Nephron (organoid): ENCODE results near the gene ALKBH6.

Experiments
- H3K27ac Mint-ChIP-seq, 3 experiments: 2 replicates each; pipeline ENCODE4 v1.8.0; 2020; ENCODE audit warnings: mixed read lengths in 3 of 3, mild to moderate bottlenecking in 2 of 3, moderate library complexity in 1 of 3
- H3K27me3 Mint-ChIP-seq: 2 replicates; pipeline ENCODE4 v1.8.0; 2021; ENCODE audit warnings: low read depth, mild to moderate bottlenecking, moderate library complexity, mixed read lengths
- H3K36me3 Mint-ChIP-seq: 2 replicates; pipeline ENCODE4 v1.8.0; 2020; ENCODE audit warnings: low read depth, mixed read lengths
- H3K4me1 Mint-ChIP-seq: 2 replicates; pipeline ENCODE4 v1.8.0; 2020; ENCODE audit warnings: mixed read lengths
- H3K4me3 Mint-ChIP-seq, 3 experiments: 2 replicates each; pipeline ENCODE4 v1.8.0; 2020; ENCODE audit warnings: mild to moderate bottlenecking in 3 of 3, mixed read lengths in 3 of 3, moderate library complexity in 2 of 3
- H3K9me3 Mint-ChIP-seq: 2 replicates; pipeline ENCODE4 v1.8.0; 2020; ENCODE audit warnings: mixed read lengths
- TF ChIP-seq, protein P1 (sequence below), 3 experiments: fragments of 200-600 bp; sonication (generic); IDR thresholded peaks; one replicate each; pipeline ENCODE4 v1.5.0; 2021; ENCODE audit warnings: antibody characterized with exemption in 3 of 3; ENCODE audit not compliant: unreplicated experiment in 3 of 3

ALKBH6 gene

DNA sequence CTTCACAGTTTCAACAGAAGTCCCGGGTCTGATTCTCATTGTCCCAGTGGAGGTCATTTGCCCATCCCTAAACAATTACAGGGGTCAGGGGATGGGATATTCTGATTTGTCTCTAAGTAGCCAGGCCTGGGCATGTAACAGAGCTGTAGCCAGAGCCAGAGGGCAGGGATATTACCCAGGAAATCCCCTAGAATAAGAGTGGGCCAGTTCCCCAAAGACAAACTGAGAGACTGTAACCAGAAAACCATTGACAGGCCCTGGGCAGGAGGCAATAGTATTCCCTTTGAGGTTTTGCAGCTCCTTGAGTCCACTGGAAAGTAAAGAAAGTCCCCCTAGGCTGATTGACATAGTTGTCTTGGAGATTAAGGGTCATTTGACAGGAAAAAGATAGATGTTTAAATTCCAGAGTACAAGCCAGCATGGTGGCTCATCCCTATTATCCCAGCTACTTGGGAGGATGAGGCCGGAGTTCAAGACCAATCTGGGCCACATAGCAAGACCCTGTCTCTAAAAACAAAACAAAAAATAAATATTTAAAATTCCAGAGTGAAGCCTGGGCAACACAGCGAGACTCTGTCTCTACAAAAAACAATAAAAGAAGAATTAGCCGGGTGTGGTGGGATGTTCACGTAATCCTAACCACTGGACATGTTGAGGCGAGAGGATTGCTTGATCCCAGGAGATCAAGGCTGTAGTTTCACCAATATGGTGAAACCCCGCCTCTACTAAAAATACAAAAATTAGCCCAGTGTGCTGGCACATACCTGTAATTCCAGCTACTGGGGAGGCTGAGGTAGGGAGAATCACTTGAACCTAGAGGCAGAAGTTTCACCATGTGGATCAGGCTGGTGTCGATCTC is 20.9 kb downstream of the ALKBH6 start:
- Mint-ChIP-seq H3K4me1 (peaks cover 21% of the 10 kb centered on the region), H3K27me3 (peaks cover 15% of the 10 kb centered on the region), H3K9me3 (no peaks in the 10 kb centered on the region), H3K4me3 (peak overlapping the region; percentile 24 to 71 (median 63)), H3K27ac (peak overlapping the region in 1 of 3 experiments; percentile 22), H3K36me3 (peaks cover 5% of the 10 kb centered on the region)
- TF ChIP-seq, protein P1, sequence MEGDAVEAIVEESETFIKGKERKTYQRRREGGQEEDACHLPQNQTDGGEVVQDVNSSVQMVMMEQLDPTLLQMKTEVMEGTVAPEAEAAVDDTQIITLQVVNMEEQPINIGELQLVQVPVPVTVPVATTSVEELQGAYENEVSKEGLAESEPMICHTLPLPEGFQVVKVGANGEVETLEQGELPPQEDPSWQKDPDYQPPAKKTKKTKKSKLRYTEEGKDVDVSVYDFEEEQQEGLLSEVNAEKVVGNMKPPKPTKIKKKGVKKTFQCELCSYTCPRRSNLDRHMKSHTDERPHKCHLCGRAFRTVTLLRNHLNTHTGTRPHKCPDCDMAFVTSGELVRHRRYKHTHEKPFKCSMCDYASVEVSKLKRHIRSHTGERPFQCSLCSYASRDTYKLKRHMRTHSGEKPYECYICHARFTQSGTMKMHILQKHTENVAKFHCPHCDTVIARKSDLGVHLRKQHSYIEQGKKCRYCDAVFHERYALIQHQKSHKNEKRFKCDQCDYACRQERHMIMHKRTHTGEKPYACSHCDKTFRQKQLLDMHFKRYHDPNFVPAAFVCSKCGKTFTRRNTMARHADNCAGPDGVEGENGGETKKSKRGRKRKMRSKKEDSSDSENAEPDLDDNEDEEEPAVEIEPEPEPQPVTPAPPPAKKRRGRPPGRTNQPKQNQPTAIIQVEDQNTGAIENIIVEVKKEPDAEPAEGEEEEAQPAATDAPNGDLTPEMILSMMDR (IDR thresholded peaks at IDR 0.05; ENCODE audit: unreplicated experiment in 3 of 3): no peak

DNA sequence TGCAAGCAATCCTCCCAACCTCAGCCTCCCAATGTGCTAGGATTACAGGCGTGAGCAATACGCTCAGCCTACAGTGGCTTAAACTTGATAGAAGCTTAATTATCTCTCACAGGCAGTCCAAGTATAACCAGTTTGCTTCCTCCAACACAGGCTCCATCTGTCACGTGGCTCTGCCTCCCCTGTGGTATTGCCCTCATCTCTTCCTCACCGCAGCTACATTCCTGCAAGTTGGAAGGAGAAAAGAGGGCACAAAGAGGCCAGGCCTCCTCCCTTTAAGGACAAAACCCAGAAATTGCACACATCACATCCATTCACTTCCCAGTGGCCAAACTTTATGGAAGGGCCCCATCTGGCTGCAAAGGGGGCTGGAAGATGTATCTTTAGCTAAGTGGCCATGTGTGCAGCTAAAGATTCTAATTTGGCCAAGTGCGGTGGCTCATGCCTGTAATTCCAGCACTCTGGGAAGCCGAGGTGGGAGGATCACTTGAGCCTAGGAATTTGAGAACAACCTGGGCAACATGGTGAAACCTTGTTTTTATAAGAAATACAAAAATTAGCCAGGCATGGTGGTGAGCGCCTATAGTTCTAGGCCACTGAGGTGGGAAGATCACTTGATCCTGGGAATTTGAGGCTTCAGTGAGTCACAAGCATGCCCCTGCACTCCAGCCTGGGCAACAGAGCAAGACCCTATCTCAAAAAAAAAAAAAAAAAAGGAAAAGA is 22.1 kb downstream of the ALKBH6 start:
- H3K27me3 Mint-ChIP-seq: peaks cover 28% of the 10 kb centered on the region
- no peaks in the 10 kb centered on the region for H3K36me3 Mint-ChIP-seq
- peak overlapping the region; percentile 49 to 63 (median 54) for H3K4me3 Mint-ChIP-seq
- TF ChIP-seq, protein P1 (IDR thresholded peaks at IDR 0.05; ENCODE audit: unreplicated experiment in 3 of 3): no peak
- H3K9me3 Mint-ChIP-seq: no peaks in the 10 kb centered on the region
- peaks cover 17% of the 10 kb centered on the region for H3K4me1 Mint-ChIP-seq
- peak overlapping the region in 1 of 3 experiments; percentile 27 for H3K27ac Mint-ChIP-seq

DNA sequence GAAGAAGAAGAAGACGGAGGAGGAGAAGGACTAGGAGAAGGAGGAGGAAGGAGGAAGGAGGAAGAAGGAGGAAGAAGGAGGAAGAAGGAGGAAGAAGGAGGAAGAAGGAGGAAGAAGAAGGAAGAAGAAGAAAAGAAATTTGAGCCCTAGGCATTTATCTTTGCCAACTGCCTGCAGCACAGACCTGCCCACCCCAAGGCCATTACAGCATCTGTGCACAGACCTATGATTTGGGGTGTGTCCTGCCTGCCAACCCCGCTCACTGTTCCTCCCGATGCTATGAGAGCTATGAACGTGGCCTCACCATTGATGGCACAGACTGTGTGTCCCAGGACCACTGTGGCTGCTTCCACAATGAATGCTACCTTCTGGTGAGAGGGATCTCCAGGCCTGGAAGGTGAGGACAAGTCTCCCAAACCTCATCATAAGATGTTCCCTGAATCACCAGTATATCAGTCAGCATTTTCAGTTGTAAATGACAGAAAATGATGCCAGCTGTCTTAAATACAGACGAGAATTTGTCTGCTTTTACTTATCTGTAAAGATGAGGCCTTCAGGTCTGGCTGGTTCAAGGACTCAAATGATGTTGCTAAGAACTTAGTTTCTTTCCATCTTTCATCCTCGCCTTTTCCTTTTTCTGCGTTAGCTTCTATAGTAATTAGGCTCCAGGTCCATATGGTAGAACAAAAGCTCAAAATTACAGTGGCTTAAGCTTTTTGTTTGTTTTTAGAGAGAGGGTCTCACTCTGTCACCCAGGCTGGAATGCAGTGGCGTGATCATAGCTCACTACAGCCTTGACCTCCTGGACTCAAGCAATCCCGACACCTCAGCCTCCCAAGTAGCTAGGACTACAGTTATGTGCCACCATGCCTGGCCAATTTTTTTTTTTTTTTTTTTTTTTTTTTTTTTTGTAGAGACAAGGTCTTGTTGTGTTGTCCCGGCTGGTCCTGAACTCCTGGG is 23.0 kb downstream of the ALKBH6 start:
- no peaks in the 10 kb centered on the region for H3K9me3 Mint-ChIP-seq
- H3K36me3 Mint-ChIP-seq: no peaks in the 10 kb centered on the region
- H3K27ac Mint-ChIP-seq: peak overlapping the region in 1 of 3 experiments; percentile 27
- peak overlapping the region in 2 of 3 experiments; percentile 35 to 56 for H3K4me3 Mint-ChIP-seq
- TF ChIP-seq, protein P1 (IDR thresholded peaks at IDR 0.05; ENCODE audit: unreplicated experiment in 3 of 3): no peak
- peaks cover 9% of the 10 kb centered on the region for H3K4me1 Mint-ChIP-seq
- H3K27me3 Mint-ChIP-seq: peaks cover 36% of the 10 kb centered on the region

DNA sequence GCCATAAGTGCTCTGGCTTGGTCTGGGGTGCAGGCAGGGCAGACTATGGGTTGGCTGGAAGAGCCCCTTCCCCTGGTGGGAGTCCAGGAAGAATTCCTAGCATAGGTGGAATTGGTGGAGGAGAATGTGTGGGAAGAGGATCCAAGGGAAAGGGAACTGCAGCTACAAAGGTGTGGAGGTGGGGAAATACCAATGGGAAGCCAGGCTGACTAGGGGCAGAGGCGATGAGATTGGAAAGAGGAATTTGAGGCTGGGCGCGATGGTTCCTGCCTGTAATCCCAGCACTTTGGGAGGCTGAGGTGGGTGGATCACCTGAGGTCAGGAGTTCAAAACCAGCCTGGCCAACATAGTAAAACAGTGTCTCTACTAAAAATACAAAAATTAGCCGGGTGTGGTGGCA is 23.9 kb downstream of the ALKBH6 start:
- Mint-ChIP-seq H3K4me3 (peak overlapping the region in 1 of 3 experiments; percentile 56), H3K27me3 (peaks cover 45% of the 10 kb centered on the region), H3K27ac (no peak overlapping the region), H3K4me1 (peaks cover 4% of the 10 kb centered on the region), H3K9me3 (no peaks in the 10 kb centered on the region), H3K36me3 (no peaks in the 10 kb centered on the region)
- TF ChIP-seq, protein P1 (IDR thresholded peaks at IDR 0.05; ENCODE audit: unreplicated experiment in 3 of 3): no peak

DNA sequence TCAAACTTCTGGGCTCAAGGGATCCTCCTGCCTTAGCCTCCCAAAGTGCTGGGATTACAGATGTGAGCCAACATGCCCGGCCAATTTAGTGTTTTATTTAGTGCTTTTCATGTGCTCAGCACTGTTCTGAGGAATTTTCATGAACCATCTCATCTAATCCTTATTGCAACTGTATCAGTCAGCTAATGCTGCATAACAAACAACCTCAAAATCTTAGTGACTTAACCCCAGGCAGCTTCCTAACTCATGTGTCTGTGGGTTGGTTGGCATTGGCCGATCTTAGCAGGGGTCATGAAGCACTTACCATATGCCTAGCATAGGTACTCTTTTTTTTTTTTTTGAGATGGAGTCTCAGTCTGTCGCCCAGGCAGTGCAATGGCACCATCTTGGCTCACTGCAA is 25.2 kb downstream of the ALKBH6 start:
- H3K4me1 Mint-ChIP-seq: no peaks in the 10 kb centered on the region
- peaks cover 59% of the 10 kb centered on the region for H3K27me3 Mint-ChIP-seq
- H3K4me3 Mint-ChIP-seq: no peak overlapping the region
- no peak overlapping the region for H3K27ac Mint-ChIP-seq
- no peaks in the 10 kb centered on the region for H3K36me3 Mint-ChIP-seq
- H3K9me3 Mint-ChIP-seq: no peaks in the 10 kb centered on the region
- TF ChIP-seq, protein P1 (IDR thresholded peaks at IDR 0.05; ENCODE audit: unreplicated experiment in 3 of 3): no peak
